ENCODE data around the gene RASSF5. TPM values are rescaled to one million over a fixed set of nuclear protein-coding genes. Genes with fewer than 3 reads are reported as not detected.
A peak's percentile ranks its signal among the peaks of the same experiment; 100 is the strongest.

The RASSF5 gene
- total RNA-seq, 2 donors from 2014 or later: 0.20 to 0.26 TPM

- H3K9me3 Mint-ChIP-seq: no peaks in the 10 kb centered on the region
- no peaks in the 10 kb centered on the region for H3K27me3 ChIP-seq (ENCODE audit: control insufficient read depth, insufficient read depth, low read length, poor library complexity, severe bottlenecking)
- peak; percentile 96 for DNase-seq
- H3K36me3 Mint-ChIP-seq (ENCODE audit: low read depth): peaks cover 19% of the 10 kb centered on the region
- no peaks in the 10 kb centered on the region for H3K36me3 ChIP-seq (ENCODE audit: control insufficient read depth, insufficient read depth, low read length)
- no peaks in the 10 kb centered on the region for H3K27me3 Mint-ChIP-seq (ENCODE audit: insufficient read depth)
- no peak overlapping the region for H3K9ac ChIP-seq (ENCODE audit: extremely low read depth, low read length, poor library complexity, severe bottlenecking)
- WGBS, 2 experiments (ENCODE audit: insufficient coverage in 1 of 2, insufficient read length in 1 of 2): 72 to 74% methylated on average over 18 to 22 of the region's 22 CpGs
- H3K4me3 Mint-ChIP-seq: no peak overlapping the region
- H3K27ac ChIP-seq (ENCODE audit: low read depth, low read length): no peak overlapping the region
- no peak overlapping the region for H3K27ac Mint-ChIP-seq
- peaks cover 7% of the 10 kb centered on the region for H3K4me1 Mint-ChIP-seq
- no peak overlapping the region for H3K4me3 ChIP-seq (ENCODE audit: low read length)
- no peaks in the 10 kb centered on the region for H3K9me3 ChIP-seq (ENCODE audit: control insufficient read depth, low read length)
- TF ChIP-seq CTCF (conservative IDR thresholded peaks at IDR 0.05): peak; percentile 96
- no peaks in the 10 kb centered on the region for H3K4me1 ChIP-seq (ENCODE audit: control insufficient read depth, insufficient read depth, low read length)
Measured at GRCh38 chr1:206489980-206490770, 17.2 kb upstream of the RASSF5 start.

- Mint-ChIP-seq H3K9me3 (no peaks in the 10 kb centered on the region), H3K36me3 (ENCODE audit: low read depth) (peaks cover 19% of the 10 kb centered on the region), H3K4me3 (no peak overlapping the region), H3K27ac (no peak overlapping the region), H3K27me3 (ENCODE audit: insufficient read depth) (no peaks in the 10 kb centered on the region), H3K4me1 (peaks cover 7% of the 10 kb centered on the region)
- H3K27me3 ChIP-seq (ENCODE audit: control insufficient read depth, insufficient read depth, low read length, poor library complexity, severe bottlenecking): no peaks in the 10 kb centered on the region
- 90 to 92% methylated on average over 9 to 12 of the region's 12 CpGs for WGBS, 2 experiments (ENCODE audit: insufficient coverage in 1 of 2, insufficient read length in 1 of 2)
- no peak overlapping the region for H3K27ac ChIP-seq (ENCODE audit: low read depth, low read length)
- no peaks in the 10 kb centered on the region for H3K4me1 ChIP-seq (ENCODE audit: control insufficient read depth, insufficient read depth, low read length)
- TF ChIP-seq CTCF (conservative IDR thresholded peaks at IDR 0.05): no peak
- H3K4me3 ChIP-seq (ENCODE audit: low read length): no peak overlapping the region
- H3K9ac ChIP-seq (ENCODE audit: extremely low read depth, low read length, poor library complexity, severe bottlenecking): no peak overlapping the region
- no peaks in the 10 kb centered on the region for H3K36me3 ChIP-seq (ENCODE audit: control insufficient read depth, insufficient read depth, low read length)
- H3K9me3 ChIP-seq (ENCODE audit: control insufficient read depth, low read length): no peaks in the 10 kb centered on the region
- DNase-seq: no peak
Measured at GRCh38 chr1:206490771-206491405, 16.4 kb upstream of the RASSF5 start.

- Mint-ChIP-seq H3K9me3 (no peaks in the 10 kb centered on the region), H3K4me3 (no peak overlapping the region), H3K27me3 (ENCODE audit: insufficient read depth) (no peaks in the 10 kb centered on the region), H3K4me1 (peaks cover 7% of the 10 kb centered on the region), H3K36me3 (ENCODE audit: low read depth) (peaks cover 19% of the 10 kb centered on the region), H3K27ac (no peak overlapping the region)
- no peak overlapping the region for H3K27ac ChIP-seq (ENCODE audit: low read depth, low read length)
- H3K4me3 ChIP-seq (ENCODE audit: low read length): no peak overlapping the region
- DNase-seq: no peak
- no peaks in the 10 kb centered on the region for H3K27me3 ChIP-seq (ENCODE audit: control insufficient read depth, insufficient read depth, low read length, poor library complexity, severe bottlenecking)
- no peak for TF ChIP-seq CTCF (conservative IDR thresholded peaks at IDR 0.05)
- no peaks in the 10 kb centered on the region for H3K4me1 ChIP-seq (ENCODE audit: control insufficient read depth, insufficient read depth, low read length)
- 93% methylated on average over 4 of the region's 4 CpGs for WGBS, 2 experiments (ENCODE audit: insufficient coverage in 1 of 2, insufficient read length in 1 of 2)
- no peaks in the 10 kb centered on the region for H3K9me3 ChIP-seq (ENCODE audit: control insufficient read depth, low read length)
- H3K36me3 ChIP-seq (ENCODE audit: control insufficient read depth, insufficient read depth, low read length): no peaks in the 10 kb centered on the region
- no peak overlapping the region for H3K9ac ChIP-seq (ENCODE audit: extremely low read depth, low read length, poor library complexity, severe bottlenecking)
Measured at GRCh38 chr1:206491616-206492015, 15.7 kb upstream of the RASSF5 start.
